ENCODE data around the gene ENTREP1.

The ENTREP1 gene

GRCh38 chr9:69371001-69371400, 46.0 kb downstream of the ENTREP1 start:
- no peak for DNase-seq (ENCODE audit: extremely low read depth, insufficient read length)
- H3K36me3 ChIP-seq (ENCODE audit: control insufficient read depth, insufficient read depth, low read length) = no peaks in the 10 kb centered on the region
- no peaks in the 10 kb centered on the region for H3K27me3 ChIP-seq (replicated peaks; ENCODE audit: control insufficient read depth, insufficient read depth, low read length)
- no peak overlapping the region for H3K4me3 ChIP-seq (replicated peaks; ENCODE audit: low read depth, low read length)
- TF ChIP-seq, protein P1, sequence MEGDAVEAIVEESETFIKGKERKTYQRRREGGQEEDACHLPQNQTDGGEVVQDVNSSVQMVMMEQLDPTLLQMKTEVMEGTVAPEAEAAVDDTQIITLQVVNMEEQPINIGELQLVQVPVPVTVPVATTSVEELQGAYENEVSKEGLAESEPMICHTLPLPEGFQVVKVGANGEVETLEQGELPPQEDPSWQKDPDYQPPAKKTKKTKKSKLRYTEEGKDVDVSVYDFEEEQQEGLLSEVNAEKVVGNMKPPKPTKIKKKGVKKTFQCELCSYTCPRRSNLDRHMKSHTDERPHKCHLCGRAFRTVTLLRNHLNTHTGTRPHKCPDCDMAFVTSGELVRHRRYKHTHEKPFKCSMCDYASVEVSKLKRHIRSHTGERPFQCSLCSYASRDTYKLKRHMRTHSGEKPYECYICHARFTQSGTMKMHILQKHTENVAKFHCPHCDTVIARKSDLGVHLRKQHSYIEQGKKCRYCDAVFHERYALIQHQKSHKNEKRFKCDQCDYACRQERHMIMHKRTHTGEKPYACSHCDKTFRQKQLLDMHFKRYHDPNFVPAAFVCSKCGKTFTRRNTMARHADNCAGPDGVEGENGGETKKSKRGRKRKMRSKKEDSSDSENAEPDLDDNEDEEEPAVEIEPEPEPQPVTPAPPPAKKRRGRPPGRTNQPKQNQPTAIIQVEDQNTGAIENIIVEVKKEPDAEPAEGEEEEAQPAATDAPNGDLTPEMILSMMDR (IDR thresholded peaks at IDR 0.05; ENCODE audit: insufficient read depth, low read length, poor library complexity, severe bottlenecking) = no peak

DNA sequence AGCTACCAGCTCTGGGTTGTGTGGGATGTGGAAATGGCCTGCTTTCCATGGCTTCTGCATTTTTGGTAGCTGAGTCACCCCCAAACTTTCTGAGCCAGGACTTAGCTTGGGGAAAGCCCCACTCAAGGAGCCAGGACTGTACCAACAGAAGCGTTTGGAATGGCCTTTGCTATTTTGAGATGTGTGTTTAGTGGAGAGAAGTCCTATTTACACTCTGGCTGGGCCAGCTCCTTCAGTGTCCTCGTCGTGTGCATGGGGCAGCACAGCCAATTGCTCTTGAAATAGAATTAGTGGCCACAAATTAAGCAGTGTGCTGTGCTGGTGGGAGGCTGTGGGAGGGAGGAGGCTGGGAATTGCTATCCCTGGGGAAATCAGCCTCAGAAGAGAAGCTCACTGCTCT, 51.6 kb downstream of the ENTREP1 start:
- H3K36me3 ChIP-seq (ENCODE audit: control insufficient read depth, insufficient read depth, low read length) = no peaks in the 10 kb centered on the region
- no peak overlapping the region for H3K4me3 ChIP-seq (replicated peaks; ENCODE audit: low read depth, low read length)
- TF ChIP-seq, protein P1 (IDR thresholded peaks at IDR 0.05; ENCODE audit: insufficient read depth, low read length, poor library complexity, severe bottlenecking) = no peak
- no peaks in the 10 kb centered on the region for H3K27me3 ChIP-seq (replicated peaks; ENCODE audit: control insufficient read depth, insufficient read depth, low read length)
- DNase-seq (ENCODE audit: extremely low read depth, insufficient read length) = no peak

DNA sequence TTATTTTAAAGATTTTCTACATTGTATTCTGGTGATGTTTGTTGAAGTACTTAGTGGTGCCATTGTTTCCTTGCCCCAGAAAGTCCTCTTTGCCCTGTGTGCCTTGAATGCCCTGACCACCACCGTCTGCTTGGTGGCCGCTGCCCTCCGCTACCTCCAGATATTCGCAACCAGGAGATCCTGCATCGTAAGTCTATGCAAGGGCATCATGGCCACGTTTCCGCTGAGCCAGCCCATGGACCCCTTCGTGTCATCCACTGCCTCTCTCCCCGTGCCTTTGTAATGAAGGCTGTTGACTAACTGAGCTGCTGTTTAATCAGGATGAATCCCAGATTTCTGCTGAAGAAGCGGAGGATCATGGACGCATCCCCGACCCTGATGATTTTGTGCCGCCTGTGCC, 52.3 kb downstream of the ENTREP1 start:
- DNase-seq (ENCODE audit: extremely low read depth, insufficient read length) = no peak
- TF ChIP-seq, protein P1 (IDR thresholded peaks at IDR 0.05; ENCODE audit: insufficient read depth, low read length, poor library complexity, severe bottlenecking) = no peak
- Histone ChIP-seq H3K36me3 (ENCODE audit: control insufficient read depth, insufficient read depth, low read length) (no peaks in the 10 kb centered on the region), H3K27me3 (replicated peaks; ENCODE audit: control insufficient read depth, insufficient read depth, low read length) (no peaks in the 10 kb centered on the region), H3K4me3 (replicated peaks; ENCODE audit: low read depth, low read length) (no peak overlapping the region)

GRCh38 chr9:69377981-69378380, 53.0 kb downstream of the ENTREP1 start:
- H3K4me3 ChIP-seq (replicated peaks; ENCODE audit: low read depth, low read length) = no peak overlapping the region

DNA sequence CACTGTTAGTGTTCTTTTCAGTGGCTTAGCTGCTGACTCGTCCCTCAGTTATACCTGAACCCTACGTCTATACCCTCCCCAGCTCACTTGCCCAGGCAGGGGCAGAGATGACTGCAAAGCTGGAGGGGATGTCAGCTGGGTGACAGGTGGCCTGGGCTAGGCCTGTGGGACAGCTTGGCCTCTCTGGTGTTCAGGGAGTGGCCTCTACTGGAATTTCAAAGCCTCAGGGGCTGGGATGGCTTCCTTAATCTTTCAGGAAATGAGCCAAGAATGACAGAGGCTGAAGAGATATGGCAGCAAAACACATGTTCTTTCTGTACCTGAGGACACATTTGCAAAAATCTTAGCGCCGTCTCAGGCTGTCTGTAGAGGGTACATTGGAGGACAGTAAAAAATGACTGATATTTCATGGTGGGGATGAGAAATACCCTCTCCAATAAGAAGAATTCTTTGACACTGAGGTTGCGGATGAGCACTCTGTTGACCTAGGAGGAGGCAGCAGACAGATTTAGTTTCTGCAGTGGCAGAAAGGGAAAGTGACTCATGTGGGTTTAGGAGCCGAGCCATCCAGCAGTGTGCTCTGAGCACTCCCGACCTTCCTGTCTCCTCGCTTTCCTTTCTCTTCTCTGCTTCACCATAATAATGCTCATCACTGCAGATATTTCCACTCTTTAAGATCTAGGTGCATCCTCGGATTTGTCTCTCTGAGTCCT, 54.4 kb downstream of the ENTREP1 start:
- DNase-seq (ENCODE audit: extremely low read depth, insufficient read length) = no peak

More at GRCh38 chr9:69377981-69378380, 53.0 kb downstream of the ENTREP1 start:
- DNase-seq (ENCODE audit: extremely low read depth, insufficient read length) = no peak
- H3K27me3 ChIP-seq (replicated peaks; ENCODE audit: control insufficient read depth, insufficient read depth, low read length) = no peaks in the 10 kb centered on the region
- TF ChIP-seq, protein P1 (IDR thresholded peaks at IDR 0.05; ENCODE audit: insufficient read depth, low read length, poor library complexity, severe bottlenecking) = no peak
- no peaks in the 10 kb centered on the region for H3K36me3 ChIP-seq (ENCODE audit: control insufficient read depth, insufficient read depth, low read length)

More for the DNA sequence above, 54.4 kb downstream of the ENTREP1 start:
- TF ChIP-seq, protein P1 (IDR thresholded peaks at IDR 0.05; ENCODE audit: insufficient read depth, low read length, poor library complexity, severe bottlenecking) = no peak
- H3K4me3 ChIP-seq (replicated peaks; ENCODE audit: low read depth, low read length) = no peak overlapping the region
- no peaks in the 10 kb centered on the region for H3K36me3 ChIP-seq (ENCODE audit: control insufficient read depth, insufficient read depth, low read length)
- no peaks in the 10 kb centered on the region for H3K27me3 ChIP-seq (replicated peaks; ENCODE audit: control insufficient read depth, insufficient read depth, low read length)

Data from GM06990 (cell line).